OCI-LY3 (cell line): Measurements from ENCODE around the gene FN1.

ENCODE experiments used
- CTCF ChIP-seq: fragments of 200-600, 300-600 bp; sonication (generic); IDR thresholded peaks from 2 replicates; pipeline ENCODE4 v1.5.1; 2014; ENCODE audit warnings: antibody characterized with exemption, low read length, low read depth
- EZH2phosphoT487 ChIP-seq: fragments of 200-600 bp; shearing (Covaris generic); IDR thresholded peaks from 2 replicates; pipeline ENCODE4 v1.6.1; 2018; ENCODE audit warnings: antibody characterized with exemption, mixed run types, low read depth

GRCh38 chr2:215451012-215451756, 15.3 kb upstream of the FN1 start:
- no peak for TF ChIP-seq CTCF
- no peak for TF ChIP-seq EZH2phosphoT487
